GM18526 (cell line): Measurements from ENCODE around the gene PIGA.

ENCODE experiments used
- POLR2A ChIP-seq: IDR thresholded peaks from 3 replicates; pipeline ENCODE4 v1.6.1; 2011; ENCODE audit not compliant: insufficient read length; ENCODE audit errors: extremely low read depth

The PIGA gene

GRCh38 chrX:15335135-15336022, at the start of gene PIGA:
Gene PIGA (minus strand): TSS chrX:15335523. CDS start chrX:15331930, 3,593 bp downstream.
- TF ChIP-seq POLR2A: peak; percentile 49

- no peak for TF ChIP-seq POLR2A
These were observed 49.0 kb upstream of the PIGA start, which contains the start of gene VEGFD for GRCh38 chrX:15384304-15384703. Gene VEGFD (minus strand): TSS chrX:15384413. CDS start chrX:15383946, 467 bp downstream.

- no peak for TF ChIP-seq POLR2A
These were observed 47.5 kb upstream of the PIGA start for GRCh38 chrX:15382813-15383212.

- TF ChIP-seq POLR2A: no peak
These were observed 41.6 kb upstream of the PIGA start for GRCh38 chrX:15376956-15377355.

- TF ChIP-seq POLR2A: no peak
These were observed 38.7 kb upstream of the PIGA start for GRCh38 chrX:15373976-15374375.

GRCh38 chrX:15366506-15367352, 31.4 kb upstream of the PIGA start:
- TF ChIP-seq POLR2A: no peak

- TF ChIP-seq POLR2A: no peak
These were observed 24.4 kb upstream of the PIGA start for GRCh38 chrX:15359701-15360100.

GRCh38 chrX:15358533-15358932, 23.2 kb upstream of the PIGA start:
- no peak for TF ChIP-seq POLR2A

- TF ChIP-seq POLR2A: no peak
These were observed 21.1 kb upstream of the PIGA start for GRCh38 chrX:15356444-15356843.

- TF ChIP-seq POLR2A: no peak
These were observed 15.1 kb upstream of the PIGA start for GRCh38 chrX:15350329-15350996.

GRCh38 chrX:15349046-15349445, 13.7 kb upstream of the PIGA start:
- no peak for TF ChIP-seq POLR2A

- no peak for TF ChIP-seq POLR2A
These were observed 10.7 kb upstream of the PIGA start for GRCh38 chrX:15345976-15346375.

- no peak for TF ChIP-seq POLR2A
These were observed 8.8 kb upstream of the PIGA start for GRCh38 chrX:15344106-15344505.

GRCh38 chrX:15343075-15343476, 7.8 kb upstream of the PIGA start:
- TF ChIP-seq POLR2A: no peak

GRCh38 chrX:15340867-15341266, 5.5 kb upstream of the PIGA start:
- TF ChIP-seq POLR2A: no peak
